Spleen (tissue), 7 donors: ENCODE results near the gene GALNT12.

Source experiments
- CTCF ChIP-seq, 11 experiments: fragments of 200-600 bp in 7 of 11; fragments of 450-650 bp in 4 of 11; sonication (generic) in 4 of 11; IDR thresholded peaks in 8 of 11; conservative IDR thresholded peaks in 3 of 11; 1 replicate in 7 of 11; 2 replicates in 4 of 11; pipeline versions ENCODE4 v1.4.0 to v1.8.0; 2016 to 2021; ENCODE audit warnings: antibody characterized with exemption in 11 of 11, inconsistent platforms in 4 of 11, mild to moderate bottlenecking in 1 of 11
- POLR2A ChIP-seq, 3 donors: fragments of 450-650 bp; IDR thresholded peaks; one replicate each; pipeline ENCODE4 v1.5.1; 2017; ENCODE audit warnings: antibody characterized with exemption in 3 of 3, mild to moderate bottlenecking in 1 of 3
- donor health status: DM: no; HTN: no; CAD: no; lungs with moderate emphysema.
- donor health status: DM: no; HTN: no; CAD: no.
- donor health status: DM: no; HTN: no; CAD: no.

GRCh38 chr9:98871558-98872065, 64.1 kb downstream of the GALNT12 start:
- no peak for TF ChIP-seq POLR2A (IDR thresholded peaks at IDR 0.05)
- no peak for TF ChIP-seq CTCF (IDR thresholded peaks at IDR 0.05 in 8 of 11, conservative IDR thresholded peaks at IDR 0.05 in 3 of 11)
